Activated naive CD8-positive, alpha-beta T cell treated with anti-CD3 and anti-CD28 coated beads for 36 hours (primary cell): ENCODE results near the gene PET117. TPM values are rescaled to one million over a fixed set of nuclear protein-coding genes. Genes with fewer than 3 reads are reported as not detected.

Experiments used
- DNase-seq: peaks from one replicate; pipeline ENCODE4 v3.0.0; 2021
- H3K27ac Mint-ChIP-seq: one replicate; pipeline ENCODE4 v1.8.0; 2022; ENCODE audit warnings: mild to moderate bottlenecking, moderate library complexity, mixed read lengths
- H3K27me3 Mint-ChIP-seq: one replicate; pipeline ENCODE4 v1.8.0; 2022; ENCODE audit warnings: mild to moderate bottlenecking, mixed read lengths
- H3K36me3 Mint-ChIP-seq: one replicate; pipeline ENCODE4 v1.8.0; 2021; ENCODE audit warnings: mild to moderate bottlenecking, mixed read lengths
- H3K4me1 Mint-ChIP-seq: one replicate; pipeline ENCODE4 v1.8.0; 2021; ENCODE audit warnings: mixed read lengths
- H3K4me3 Mint-ChIP-seq: one replicate; pipeline ENCODE4 v1.8.0; 2022; ENCODE audit warnings: mild to moderate bottlenecking, moderate library complexity, mixed read lengths
- H3K9me3 Mint-ChIP-seq: one replicate; pipeline ENCODE4 v1.8.0; 2022; ENCODE audit warnings: mixed read lengths
- total RNA-seq, 2 experiments: library from RNA; stranded (reverse); gene quantifications; one replicate each; pipeline ENCODE4 v1.2.3, GENCODE V29; 2021

PET117 gene
- total RNA-seq, 2 experiments from 2014 or later: 21.4 to 21.9 TPM

DNA sequence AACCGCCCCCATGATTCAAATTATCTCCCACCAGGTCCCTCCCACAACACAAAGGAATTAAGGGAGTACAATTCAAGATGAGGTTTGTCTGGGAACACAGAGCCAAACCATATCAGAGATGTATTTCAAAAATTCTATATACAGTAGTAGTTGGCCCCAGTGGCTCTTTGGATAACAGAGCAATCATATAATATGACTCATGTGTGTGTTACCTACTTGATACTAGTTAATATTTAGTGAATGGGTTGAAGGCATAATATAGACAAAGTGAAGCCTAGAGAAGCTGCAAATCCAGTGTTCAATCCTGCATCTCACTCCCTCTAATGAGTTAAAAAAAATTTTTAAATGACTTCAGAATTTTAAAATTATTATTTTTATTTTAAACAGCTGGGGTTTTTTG, 43.2 kb downstream of the PET117 start:
- peaks cover 47% of the 10 kb centered on the region for H3K36me3 Mint-ChIP-seq
- H3K9me3 Mint-ChIP-seq: peaks cover 15% of the 10 kb centered on the region
- no peak overlapping the region for H3K4me3 Mint-ChIP-seq
- H3K27ac Mint-ChIP-seq: no peak overlapping the region
- H3K4me1 Mint-ChIP-seq: no peaks in the 10 kb centered on the region
- no peaks in the 10 kb centered on the region for H3K27me3 Mint-ChIP-seq
- DNase-seq: no peak

- Mint-ChIP-seq H3K9me3 (no peaks in the 10 kb centered on the region), H3K36me3 (peaks cover 7% of the 10 kb centered on the region), H3K27me3 (no peaks in the 10 kb centered on the region), H3K4me1 (peaks cover 3% of the 10 kb centered on the region), H3K4me3 (no peak overlapping the region), H3K27ac (no peak overlapping the region)
- DNase-seq: no peak
Observed at GRCh38 chr20:18187020-18187419, 49.4 kb downstream of the PET117 start.

GRCh38 chr20:18188434-18188833, 50.8 kb downstream of the PET117 start:
- Mint-ChIP-seq H3K27me3 (no peaks in the 10 kb centered on the region), H3K36me3 (peaks cover 6% of the 10 kb centered on the region), H3K27ac (no peak overlapping the region), H3K9me3 (no peaks in the 10 kb centered on the region), H3K4me3 (no peak overlapping the region), H3K4me1 (peaks cover 3% of the 10 kb centered on the region)
- no peak for DNase-seq

DNA sequence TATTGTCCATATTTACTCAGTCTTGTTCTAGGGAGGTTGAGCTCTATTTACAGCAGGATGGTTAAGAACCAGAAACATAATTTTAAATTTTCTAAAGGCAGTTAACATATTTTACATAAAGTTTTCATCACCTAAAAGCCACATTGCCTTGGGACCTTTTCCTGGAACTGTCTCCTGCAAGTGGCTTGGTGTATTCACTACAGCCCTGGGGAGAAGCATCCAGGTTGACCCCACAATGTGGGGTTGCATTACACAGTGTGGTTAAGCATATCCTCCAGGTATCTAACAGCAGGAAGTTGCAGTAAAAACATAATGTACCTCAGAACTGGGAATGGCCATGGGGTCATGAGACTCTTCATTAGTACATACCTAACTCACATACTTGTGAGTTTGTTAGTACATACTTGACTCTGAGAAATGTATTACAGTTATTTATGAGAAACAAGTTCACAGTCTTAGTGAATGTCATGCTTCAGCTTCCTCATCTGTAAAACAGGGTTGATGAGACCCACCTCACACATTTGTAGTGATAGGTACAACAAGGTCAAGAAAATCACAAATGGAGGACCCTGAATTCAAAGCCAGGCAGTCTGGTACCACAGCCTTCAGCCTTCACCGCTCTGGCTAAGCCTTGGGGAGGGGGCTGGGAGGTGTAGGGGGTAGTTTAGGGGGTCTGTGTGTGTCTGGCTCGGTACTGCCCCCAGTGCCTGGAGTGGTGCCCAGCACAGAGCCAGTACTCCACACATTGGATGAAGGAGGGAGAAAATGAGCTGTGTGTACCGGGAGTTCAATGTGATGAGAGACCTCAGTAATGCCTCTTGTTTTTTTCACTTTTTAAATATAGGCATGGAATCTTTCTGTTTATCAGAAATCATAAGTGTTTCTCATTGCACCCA, 52.9 kb downstream of the PET117 start:
- Mint-ChIP-seq H3K4me1 (peaks cover 3% of the 10 kb centered on the region), H3K27ac (no peak overlapping the region), H3K4me3 (no peak overlapping the region), H3K27me3 (no peaks in the 10 kb centered on the region), H3K9me3 (no peaks in the 10 kb centered on the region), H3K36me3 (peaks cover 5% of the 10 kb centered on the region)
- no peak for DNase-seq

DNA sequence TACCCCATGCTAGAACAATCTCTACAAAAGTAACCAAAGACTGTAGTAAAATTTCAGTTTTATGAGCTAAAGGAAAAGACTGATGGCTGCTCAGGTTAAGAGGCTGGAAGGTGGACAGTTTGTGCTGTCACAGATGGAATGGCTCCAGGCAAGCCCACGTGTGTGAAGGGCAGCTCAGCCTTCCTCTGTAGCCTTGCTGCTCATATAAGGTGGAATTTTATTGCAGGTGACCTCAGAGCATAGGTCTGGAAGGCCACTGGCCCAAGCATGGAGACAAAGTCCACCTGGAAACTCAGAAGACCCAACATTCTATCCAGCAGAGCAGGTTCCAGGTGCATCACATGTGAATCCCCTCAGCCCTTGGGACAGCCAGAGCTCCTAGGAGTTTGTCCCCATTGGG, 53.6 kb downstream of the PET117 start:
- Mint-ChIP-seq H3K4me1 (peaks cover 3% of the 10 kb centered on the region), H3K9me3 (no peaks in the 10 kb centered on the region), H3K36me3 (peaks cover 2% of the 10 kb centered on the region), H3K27ac (no peak overlapping the region), H3K27me3 (no peaks in the 10 kb centered on the region), H3K4me3 (no peak overlapping the region)
- no peak for DNase-seq

Other genes with a start within 250 kb of the PET117 start
- gene SNX5, start 169.1 kb upstream of the PET117 start, total RNA-seq: 100 to 1,000 TPM; 198 to 235 TPM
- gene MGME1, start 168.8 kb upstream of the PET117 start, total RNA-seq: 10 to 100 TPM; 30.1 to 30.9 TPM
- gene OVOL2, start 79.9 kb upstream of the PET117 start, total RNA-seq: not detected
- gene KAT14, start within 50 bp of the PET117 start, total RNA-seq: 10 to 100 TPM; 16.6 to 16.7 TPM
- gene ZNF133, start 150.7 kb downstream of the PET117 start, total RNA-seq: 1 to 10 TPM; 4.2 to 5.0 TPM